T-helper 2 cell treated with Interferon-gamma antibody and Interleukin-4, amounts not matched to agents 5 μg/mL and 100 μg/mL, for 36 hours (primary cell): Measurements from ENCODE around the gene COL18A1.
"Not testable (repeated sequence)": the region's sequence is repeated elsewhere in the genome, so short reads cannot be mapped to it uniquely, and the experiment has no call there.

Experiments used
- DNase-seq: peaks from one replicate; pipeline ENCODE4 v3.0.0; 2021; ENCODE audit warnings: low spot score
- H3K27ac Mint-ChIP-seq: one replicate; pipeline ENCODE4 v1.8.0; 2021; ENCODE audit warnings: mild to moderate bottlenecking, mixed read lengths
- H3K27me3 Mint-ChIP-seq: one replicate; pipeline ENCODE4 v1.8.0; 2021; ENCODE audit warnings: low read depth, mixed read lengths
- H3K36me3 Mint-ChIP-seq: one replicate; pipeline ENCODE4 v1.8.0; 2021; ENCODE audit warnings: low read depth, mixed read lengths
- H3K4me1 Mint-ChIP-seq: one replicate; pipeline ENCODE4 v1.8.0; 2021; ENCODE audit warnings: low read depth, mixed read lengths
- H3K4me3 Mint-ChIP-seq: one replicate; pipeline ENCODE4 v1.8.0; 2022; ENCODE audit warnings: mild to moderate bottlenecking, moderate library complexity, mixed read lengths
- H3K9me3 Mint-ChIP-seq: one replicate; pipeline ENCODE4 v1.8.0; 2021; ENCODE audit warnings: mixed read lengths

Gene COL18A1

DNA sequence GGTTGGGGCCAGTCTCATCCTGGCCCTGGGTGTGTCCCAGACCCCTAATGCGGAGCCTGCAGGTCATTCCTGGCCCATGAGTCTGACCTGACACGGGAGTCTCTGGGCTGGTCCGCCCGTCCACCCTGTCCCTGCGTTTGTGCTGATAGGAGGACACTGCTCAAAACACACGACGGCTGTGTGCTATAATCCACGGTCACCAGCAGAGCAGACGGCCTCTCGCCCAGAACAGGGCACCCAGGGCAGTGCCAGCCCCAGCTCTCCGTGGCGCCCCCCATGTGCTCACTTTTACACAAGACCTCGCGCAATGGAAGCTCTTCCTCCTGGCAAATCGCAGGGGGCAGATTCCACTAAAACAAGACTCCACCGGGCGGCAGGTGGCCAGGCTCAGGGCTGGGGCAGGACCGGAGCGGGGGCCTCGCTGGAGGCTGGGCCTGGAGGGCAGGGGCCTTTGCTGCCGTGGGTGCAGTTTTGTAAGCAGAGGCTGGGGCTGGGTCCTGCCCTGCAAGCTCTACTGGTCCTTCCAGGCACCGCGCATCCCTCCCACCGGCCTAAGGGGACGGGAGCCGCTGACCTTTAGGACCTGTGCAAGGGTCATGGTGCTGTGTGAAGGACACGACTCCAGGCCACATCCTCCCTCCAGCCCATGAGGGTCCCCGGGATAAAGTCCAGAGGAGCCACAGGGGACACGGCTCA is 147.9 kb downstream of the COL18A1 start:
- Mint-ChIP-seq H3K27ac (peak overlapping the region; percentile 26), H3K27me3 (no peaks in the 10 kb centered on the region), H3K4me3 (no peak overlapping the region), H3K4me1 (peaks cover 24% of the 10 kb centered on the region), H3K36me3 (no peaks in the 10 kb centered on the region), H3K9me3 (no peaks in the 10 kb centered on the region)
- DNase-seq: no peak

DNA sequence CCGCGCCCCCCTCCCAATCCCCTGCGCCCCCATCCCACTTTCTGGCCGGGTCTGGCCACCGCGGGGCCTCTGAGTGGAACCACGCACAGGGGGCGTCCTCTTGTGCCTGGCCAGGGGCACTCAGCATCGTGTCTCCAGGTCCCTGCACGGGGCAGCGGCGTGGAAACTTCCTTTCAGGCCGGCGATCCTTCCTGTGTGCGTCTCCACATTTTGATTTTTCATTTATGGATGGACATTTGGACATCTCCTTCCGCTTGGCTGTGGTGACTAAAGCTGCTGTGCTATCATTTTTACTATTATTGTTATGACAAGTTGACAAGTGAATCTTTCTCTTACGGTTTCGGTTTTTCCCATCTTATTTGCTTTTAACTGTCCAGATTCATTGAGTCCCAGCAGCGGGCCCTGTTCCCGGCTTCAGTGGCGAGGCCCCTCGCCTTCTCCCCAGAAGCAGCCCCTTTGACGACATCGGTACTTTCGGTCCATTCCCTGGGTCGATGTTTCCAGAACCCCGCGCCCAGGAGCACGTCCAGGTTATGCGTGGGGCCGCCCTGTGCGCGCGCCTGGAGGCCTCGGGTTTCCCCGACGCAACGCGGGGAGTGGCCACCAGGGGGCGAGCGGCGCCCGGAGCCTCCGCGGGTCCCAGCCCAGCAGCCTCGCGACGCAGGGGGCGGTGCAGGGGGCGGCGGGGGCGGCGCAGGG is 149.7 kb downstream of the COL18A1 start:
- H3K9me3 Mint-ChIP-seq: no peaks in the 10 kb centered on the region
- H3K4me3 Mint-ChIP-seq: peak overlapping the region; percentile 89
- DNase-seq: peak; percentile 85
- H3K4me1 Mint-ChIP-seq: peaks cover 20% of the 10 kb centered on the region
- H3K27me3 Mint-ChIP-seq: no peaks in the 10 kb centered on the region
- H3K36me3 Mint-ChIP-seq: no peaks in the 10 kb centered on the region
- H3K27ac Mint-ChIP-seq: peak overlapping the region; percentile 90

DNA sequence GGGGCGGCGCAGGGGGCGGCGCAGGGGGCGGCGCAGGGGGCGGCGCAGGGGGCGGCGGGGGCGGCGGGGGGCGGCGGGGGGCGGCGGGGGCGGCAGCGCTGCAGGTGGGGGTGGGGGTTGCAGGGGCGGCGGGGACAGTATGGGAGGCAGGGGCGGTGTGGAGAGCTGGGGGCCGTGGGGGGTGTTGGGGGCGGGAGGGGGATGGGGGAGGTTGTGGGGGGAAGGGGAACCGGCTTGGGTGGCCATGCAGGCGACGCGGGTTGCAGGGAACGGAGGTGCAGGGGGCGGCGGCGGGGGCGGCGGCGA is 150.2 kb downstream of the COL18A1 start:
- H3K27me3 Mint-ChIP-seq: no peaks in the 10 kb centered on the region
- DNase-seq: no peak
- H3K36me3 Mint-ChIP-seq: no peaks in the 10 kb centered on the region
- H3K27ac Mint-ChIP-seq: no peak overlapping the region
- H3K4me1 Mint-ChIP-seq: peaks cover 19% of the 10 kb centered on the region
- no peaks in the 10 kb centered on the region for H3K9me3 Mint-ChIP-seq
- no peak overlapping the region for H3K4me3 Mint-ChIP-seq

DNA sequence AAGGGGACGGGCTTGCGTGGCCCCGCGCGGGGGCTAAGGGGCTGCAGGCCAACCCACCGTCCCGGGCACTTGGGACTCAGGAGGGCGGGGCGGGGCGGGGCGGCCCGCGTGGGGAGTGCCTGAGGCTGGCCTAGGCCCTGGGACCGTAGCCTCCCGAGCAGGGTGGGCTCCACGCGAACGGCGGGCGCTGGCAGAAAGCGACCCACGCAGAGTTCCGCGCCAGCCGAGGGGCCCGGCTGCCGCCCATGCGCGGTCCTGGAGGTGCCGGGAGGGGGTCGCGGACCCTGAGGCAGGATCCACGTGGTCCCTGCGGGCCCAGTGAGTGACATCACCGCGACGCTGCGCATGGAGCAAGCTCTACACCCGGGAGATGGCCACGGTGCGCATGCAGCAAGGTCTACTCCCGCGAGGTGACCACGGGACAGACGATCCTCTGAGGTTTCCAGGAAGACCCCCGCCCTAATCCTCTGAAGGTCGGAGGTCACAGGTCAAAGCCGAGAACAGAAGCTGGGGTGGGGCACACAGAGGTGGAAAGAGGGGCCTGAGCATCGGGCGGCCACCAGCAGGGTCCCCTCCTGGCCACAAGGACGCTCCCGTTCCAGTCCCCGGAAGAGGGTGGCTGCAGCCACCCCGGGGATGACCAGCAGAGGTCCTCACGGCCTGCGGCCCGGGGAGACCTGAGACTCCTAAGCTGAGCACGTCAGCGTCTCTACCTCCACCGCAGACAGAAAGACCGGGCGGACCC is 150.8 kb downstream of the COL18A1 start:
- H3K36me3 Mint-ChIP-seq: no peaks in the 10 kb centered on the region
- no peaks in the 10 kb centered on the region for H3K9me3 Mint-ChIP-seq
- DNase-seq: peak; percentile 48
- no peak overlapping the region for H3K27ac Mint-ChIP-seq
- no peak overlapping the region for H3K4me3 Mint-ChIP-seq
- H3K27me3 Mint-ChIP-seq: no peaks in the 10 kb centered on the region
- H3K4me1 Mint-ChIP-seq: peaks cover 15% of the 10 kb centered on the region

DNA sequence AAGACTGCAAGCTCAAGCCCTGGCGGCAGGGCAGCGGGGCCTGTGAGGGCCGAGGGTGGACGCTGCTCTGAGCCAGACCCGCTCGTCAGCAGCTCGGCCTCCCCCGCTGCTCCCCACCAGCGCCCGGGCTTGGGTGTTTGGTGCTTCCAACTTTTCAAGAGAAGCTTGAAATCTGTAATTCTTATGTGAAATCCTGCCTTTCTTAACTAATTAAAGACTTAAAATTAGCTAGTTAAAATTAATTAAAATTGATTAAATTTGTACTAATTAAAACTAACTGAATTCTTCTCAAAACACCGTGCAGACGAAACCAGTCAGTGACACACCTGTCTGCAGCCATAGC is 151.3 kb downstream of the COL18A1 start:
- Mint-ChIP-seq H3K27me3 (no peaks in the 10 kb centered on the region), H3K4me1 (peaks cover 11% of the 10 kb centered on the region), H3K27ac (no peak overlapping the region), H3K36me3 (no peaks in the 10 kb centered on the region), H3K9me3 (no peaks in the 10 kb centered on the region), H3K4me3 (no peak overlapping the region)
- no peak for DNase-seq

DNA sequence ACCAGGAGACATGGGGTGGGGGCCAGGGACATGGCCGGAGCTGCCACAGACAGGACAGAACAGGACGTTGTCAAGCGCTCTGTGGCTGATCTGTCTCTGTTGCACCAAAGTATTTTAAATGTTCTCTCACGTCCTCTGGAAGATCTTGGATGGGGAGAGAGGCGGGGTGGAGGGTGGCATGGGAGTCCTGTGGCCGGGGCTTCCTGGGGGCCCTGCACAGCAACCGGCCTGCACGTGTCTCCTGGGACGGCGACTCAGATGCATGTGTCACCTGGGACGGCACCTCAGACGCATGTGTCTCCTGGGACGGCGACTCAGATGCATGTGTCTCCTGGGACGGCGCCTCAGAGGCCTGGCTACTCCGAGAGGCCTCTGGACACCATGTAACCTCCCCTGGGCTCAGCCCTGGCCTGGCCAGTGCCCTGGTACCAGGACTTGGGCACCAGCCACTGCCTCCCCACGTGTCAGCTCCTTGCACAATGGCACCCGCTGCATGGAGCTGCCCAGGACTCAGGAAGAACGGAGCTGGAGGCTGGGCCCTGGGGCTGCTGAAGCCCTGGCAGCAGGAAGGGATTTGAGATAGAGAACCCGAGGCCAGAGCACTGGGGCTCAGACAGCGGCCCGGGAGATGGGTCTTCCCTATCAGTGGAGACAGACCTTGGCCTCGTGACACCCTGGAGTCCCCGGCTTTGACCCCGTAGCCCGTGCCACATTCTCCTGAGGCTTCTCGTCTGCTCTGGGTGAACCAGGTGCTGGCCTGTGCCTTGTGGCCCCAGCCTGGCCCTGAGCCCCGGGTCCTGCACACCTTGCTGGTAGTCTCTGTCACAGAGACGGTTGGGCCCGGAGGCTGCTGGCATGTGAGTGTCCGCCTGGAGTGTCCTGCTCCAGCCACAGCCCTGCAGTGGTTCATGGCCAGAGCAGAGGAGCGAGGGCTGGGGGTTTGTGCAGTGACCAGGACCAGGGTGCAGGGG is 152.0 kb downstream of the COL18A1 start:
- Mint-ChIP-seq H3K27me3 (peaks cover 2% of the 10 kb centered on the region), H3K4me3 (peak overlapping the region; percentile 26), H3K9me3 (no peaks in the 10 kb centered on the region), H3K4me1 (peaks cover 4% of the 10 kb centered on the region), H3K36me3 (no peaks in the 10 kb centered on the region), H3K27ac (no peak overlapping the region)
- DNase-seq: no peak

DNA sequence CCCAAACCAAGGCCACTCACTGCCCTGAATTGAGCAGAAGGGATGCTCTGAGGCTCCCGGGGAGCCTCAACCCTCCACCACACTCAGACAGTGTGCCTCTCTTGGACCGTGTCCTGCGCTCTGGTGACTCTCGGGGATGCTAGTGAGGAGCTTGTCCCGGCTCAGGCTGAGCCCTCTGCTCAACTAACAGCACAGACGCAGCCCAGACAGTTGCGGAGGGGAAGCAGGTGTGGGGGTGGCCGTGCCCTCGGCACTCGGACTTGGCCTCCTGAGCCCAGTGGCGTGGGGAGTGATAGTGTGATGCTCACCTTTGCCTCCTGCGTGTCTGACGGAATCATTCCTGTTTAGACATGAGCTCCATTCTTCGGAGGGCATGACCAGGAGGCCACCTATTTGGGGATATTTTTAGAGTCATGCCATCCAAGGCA is 152.7 kb downstream of the COL18A1 start:
- Mint-ChIP-seq H3K27me3 (peaks cover 9% of the 10 kb centered on the region), H3K4me3 (no peak overlapping the region)

DNA sequence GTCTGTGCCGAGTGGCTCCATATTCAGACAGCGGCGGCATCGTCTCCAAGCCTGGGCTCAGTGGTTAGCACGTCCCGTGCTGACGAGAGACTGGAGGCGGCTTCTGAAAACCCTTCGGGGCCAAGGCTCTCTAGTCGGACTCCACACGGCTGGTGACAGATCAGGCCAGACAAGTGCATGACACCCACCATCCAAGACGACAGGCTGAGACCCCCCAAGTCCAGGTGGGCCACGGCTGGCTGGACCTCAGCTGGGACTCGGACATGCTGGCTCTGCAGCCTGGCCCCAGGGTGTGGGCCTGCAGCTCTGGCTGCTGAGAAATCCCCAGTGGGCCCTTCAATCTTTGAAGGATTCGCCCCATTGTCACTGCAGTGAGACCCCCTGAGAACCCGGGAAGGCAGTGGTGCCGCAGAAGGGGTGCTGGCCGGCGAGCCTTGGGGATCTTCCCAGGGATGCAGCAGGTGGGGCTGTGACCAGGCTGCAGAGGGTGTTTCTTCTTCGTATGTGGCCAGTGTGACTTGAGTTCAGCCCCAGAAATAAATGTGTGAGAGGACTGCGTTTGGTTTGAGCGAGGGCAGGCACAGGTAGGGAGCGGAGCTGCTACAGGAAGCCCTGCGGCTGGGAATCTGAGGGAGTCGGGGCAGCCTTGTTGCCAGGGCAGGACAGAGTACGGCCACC is 153.2 kb downstream of the COL18A1 start:
- Mint-ChIP-seq H3K36me3 (no peaks in the 10 kb centered on the region), H3K4me3 (no peak overlapping the region), H3K27me3 (peaks cover 14% of the 10 kb centered on the region), H3K4me1 (peaks cover 4% of the 10 kb centered on the region), H3K27ac (no peak overlapping the region), H3K9me3 (no peaks in the 10 kb centered on the region)
- no peak for DNase-seq

More for the DNA sequence above, 152.7 kb downstream of the COL18A1 start:
- Mint-ChIP-seq H3K27ac (no peak overlapping the region), H3K36me3 (no peaks in the 10 kb centered on the region), H3K4me1 (peaks cover 4% of the 10 kb centered on the region), H3K9me3 (no peaks in the 10 kb centered on the region)
- no peak for DNase-seq

DNA sequence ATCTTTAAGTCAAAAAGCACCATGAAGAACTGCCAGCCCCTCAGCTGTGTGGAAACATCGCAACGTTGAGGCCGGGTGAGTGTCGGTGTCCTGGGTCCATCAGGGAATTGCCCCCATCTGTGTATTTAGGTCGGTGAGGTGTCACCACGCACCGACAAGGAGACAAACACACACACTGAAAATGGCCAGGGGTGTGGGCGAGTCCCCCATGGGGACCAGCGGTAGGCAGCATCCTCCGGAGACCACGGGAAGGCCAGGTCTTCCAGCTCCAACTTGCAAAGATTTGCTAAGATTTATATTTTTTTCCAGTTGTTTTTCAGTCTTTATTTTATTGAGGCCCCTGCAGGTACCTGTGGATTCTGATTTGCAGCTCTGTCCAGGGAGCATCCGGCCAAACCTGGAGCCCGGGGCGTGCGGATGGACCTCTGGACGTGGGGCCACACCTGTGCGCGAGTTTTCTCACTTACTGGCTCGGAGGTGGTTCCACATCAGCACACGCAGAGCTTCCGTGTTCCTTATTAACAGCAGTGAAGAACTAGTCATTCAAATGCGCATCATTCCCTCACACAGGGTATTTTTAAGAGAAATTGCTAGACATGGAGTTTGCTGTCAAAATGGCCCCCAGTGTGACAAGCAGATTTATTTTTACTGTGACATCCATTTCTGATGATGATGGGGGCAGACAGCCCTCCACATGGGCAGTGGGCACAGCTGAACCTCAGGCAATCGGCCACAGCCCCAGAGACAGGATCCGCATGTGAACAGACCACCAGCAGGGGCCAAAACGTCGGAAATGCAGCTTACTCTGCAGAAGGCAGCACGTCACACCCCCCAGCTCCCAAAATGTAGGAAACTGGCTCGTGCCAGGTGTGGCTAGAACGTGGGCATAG is 154.5 kb downstream of the COL18A1 start:
- Mint-ChIP-seq H3K27me3 (peaks cover 23% of the 10 kb centered on the region), H3K27ac (no peak overlapping the region), H3K36me3 (no peaks in the 10 kb centered on the region), H3K4me1 (peaks cover 3% of the 10 kb centered on the region), H3K4me3 (no peak overlapping the region), H3K9me3 (no peaks in the 10 kb centered on the region)
- no peak for DNase-seq

DNA sequence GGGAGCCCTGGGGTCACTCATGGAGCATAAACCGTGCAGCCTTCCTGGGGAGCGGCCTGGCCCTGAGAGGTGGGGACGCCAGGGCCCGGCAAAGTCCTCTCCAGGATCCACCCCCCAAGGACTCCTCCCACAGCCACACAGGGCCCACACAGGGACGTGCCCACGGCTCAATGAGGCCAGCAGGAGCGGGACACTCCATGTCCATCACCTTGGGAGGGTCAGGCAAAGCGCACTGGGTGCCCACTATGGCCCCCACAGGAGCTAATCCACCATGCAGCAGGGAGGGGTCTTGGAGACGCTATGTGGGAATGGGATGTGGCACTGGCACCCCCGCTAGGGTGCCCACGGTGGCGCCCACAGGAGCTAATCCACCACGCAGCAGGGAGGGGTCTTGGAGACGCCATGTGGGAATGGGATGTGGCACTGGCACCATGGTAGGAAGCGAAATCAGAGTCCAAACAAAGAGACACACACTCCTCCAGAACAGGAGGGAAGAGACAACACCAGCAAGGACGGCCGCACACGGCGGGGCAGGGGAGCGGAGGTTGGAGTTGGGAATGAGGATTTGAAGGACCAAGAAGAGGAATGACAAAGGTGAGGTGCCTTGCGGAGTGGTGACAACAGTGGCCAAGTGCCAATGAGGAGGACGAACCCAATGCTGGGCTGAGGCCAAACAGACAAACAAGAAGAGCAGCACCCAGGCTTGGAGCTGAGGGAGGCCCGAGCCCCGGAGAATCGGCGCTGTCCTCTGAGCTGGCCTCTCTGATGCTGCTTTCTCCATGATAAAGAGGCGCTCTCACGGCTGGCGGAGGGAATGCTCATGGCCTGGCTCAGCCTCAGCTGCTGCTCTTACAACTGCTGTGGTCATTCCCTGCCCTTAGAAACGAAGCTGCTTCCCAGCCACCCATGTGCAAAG is 155.4 kb downstream of the COL18A1 start:
- Mint-ChIP-seq H3K27ac (no peak overlapping the region), H3K36me3 (no peaks in the 10 kb centered on the region), H3K27me3 (peaks cover 28% of the 10 kb centered on the region), H3K9me3 (no peaks in the 10 kb centered on the region), H3K4me1 (no peaks in the 10 kb centered on the region), H3K4me3 (no peak overlapping the region)
- DNase-seq: no peak

DNA sequence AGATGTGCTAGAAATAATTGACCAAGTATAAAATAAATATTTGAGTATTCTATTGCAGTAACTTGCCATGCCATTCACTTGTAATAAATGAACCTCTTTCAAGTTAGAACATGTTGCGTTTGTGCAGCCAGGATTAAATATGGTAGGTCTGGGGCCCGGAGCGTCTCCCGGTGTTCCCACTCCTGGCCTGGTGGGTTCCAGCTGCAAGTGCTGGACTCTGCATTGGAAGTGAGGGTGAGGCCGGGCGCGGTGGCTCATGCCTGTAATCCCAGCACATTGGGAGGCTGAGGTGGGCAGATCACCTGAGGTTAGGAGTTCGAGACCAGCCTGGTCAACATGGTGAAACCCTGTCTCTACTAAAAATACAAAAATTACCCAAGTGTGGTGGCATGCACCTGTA is 156.3 kb downstream of the COL18A1 start:
- not testable (repeated sequence) for H3K36me3 Mint-ChIP-seq, DNase-seq, H3K9me3 Mint-ChIP-seq, H3K27ac Mint-ChIP-seq, H3K4me1 Mint-ChIP-seq, H3K4me3 Mint-ChIP-seq
- H3K27me3 Mint-ChIP-seq: peaks cover 28% of the 10 kb centered on the region

DNA sequence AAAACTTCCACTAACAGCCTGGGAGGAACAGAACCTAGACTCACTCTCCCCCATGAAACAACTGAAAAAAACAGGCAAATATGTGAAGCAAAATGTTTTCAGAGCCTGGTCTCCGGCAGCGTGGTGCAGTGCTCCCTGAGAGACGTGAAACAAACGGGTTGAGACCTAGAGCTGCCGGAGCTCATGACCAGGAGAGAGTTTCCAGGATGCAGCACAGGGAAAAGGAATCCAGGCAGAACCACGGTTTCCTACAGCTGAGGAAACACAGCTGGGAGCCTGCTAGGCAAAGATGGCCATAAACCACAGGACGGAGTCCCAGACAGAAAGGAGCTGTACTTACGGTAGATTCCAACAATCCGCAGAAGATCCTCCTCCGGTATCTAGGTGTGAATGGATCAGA is 157.4 kb downstream of the COL18A1 start:
- no peaks in the 10 kb centered on the region for H3K9me3 Mint-ChIP-seq
- H3K27ac Mint-ChIP-seq: no peak overlapping the region
- DNase-seq: no peak
- H3K4me1 Mint-ChIP-seq: no peaks in the 10 kb centered on the region
- no peaks in the 10 kb centered on the region for H3K36me3 Mint-ChIP-seq
- no peak overlapping the region for H3K4me3 Mint-ChIP-seq
- peaks cover 33% of the 10 kb centered on the region for H3K27me3 Mint-ChIP-seq
